HepG2 (cell line): ENCODE data around the gene MYO7B. TPM values are rescaled to one million over a fixed set of nuclear protein-coding genes. Genes with fewer than 3 reads are reported as not detected.

ENCODE experiments used
- ATAC-seq: fragments of 200-7000 bp; cut with Tn5 transposase; 3 replicates; pipeline ENCODE4 v1.9.1; 2020; ENCODE audit warnings: mild to moderate bottlenecking, moderate library complexity
- BruUV-seq: library from RNA; stranded (reverse); fragments of 400-500 nt; replicated peaks from 2 replicates; lab custom pipeline; 2021; lab: Mats Ljungman, UMichigan
- CTCF ChIA-PET: fragments of 300-600 bp; formaldehyde crosslinking; extraction: SDS; loops from one replicate; lab custom pipeline; 2021; ENCODE audit warnings: low total read pairs, inconsistent platforms, low intra/inter-chr PET ratio; lab: Yijun Ruan, JAX
- POLR2A ChIA-PET: fragments of 350-600 bp; sonication (Branson Sonifier 250); formaldehyde crosslinking; loops from one replicate; lab custom pipeline; 2020; ENCODE audit warnings: antibody characterized with exemption, inconsistent platforms; lab: Yijun Ruan, JAX
- DNase-seq: peaks from one replicate; pipeline ENCODE4 v3.0.0-alpha.2; 2015; ENCODE audit warnings: low spot score
- FAIRE-seq: peaks from 3 replicates; lab custom pipeline; 2011; peaks lifted over from hg19 to GRCh38; lab: Jason Lieb, UNC
- H2AFZ ChIP-seq: one replicate; pipeline ENCODE4 v1.6.1; 2011; ENCODE audit warnings: low read length, inconsistent platforms
- H3K27ac ChIP-seq: fragments of 300-600 bp; 3 replicates; pipeline ENCODE4 v1.8.0; 2011; ENCODE audit warnings: mixed run types, mild to moderate bottlenecking, mixed read lengths, low read length, inconsistent platforms; ENCODE audit not compliant: insufficient read depth; ENCODE audit errors: extremely low read length
- H3K27me3 ChIP-seq, 2 experiments: fragments of 200-600 bp in 1 of 2; 2 replicates in 1 of 2; 3 replicates in 1 of 2; pipeline versions ENCODE4 v1.6.0 to v1.8.0; 2011; ENCODE audit warnings: low read length in 2 of 2, mild to moderate bottlenecking in 2 of 2, moderate library complexity in 2 of 2, inconsistent platforms in 1 of 2; ENCODE audit not compliant: insufficient read depth in 2 of 2, control insufficient read depth in 1 of 2
- H3K36me3 ChIP-seq, 2 experiments: fragments of 200-600 bp in 1 of 2; replicated peaks in 1 of 2; 2 replicates in 1 of 2; 3 replicates in 1 of 2; pipeline versions ENCODE4 v1.5.1 to v1.8.0; 2011; ENCODE audit warnings: low read length in 2 of 2, inconsistent platforms in 1 of 2; ENCODE audit not compliant: insufficient read depth in 2 of 2, control insufficient read depth in 1 of 2
- H3K4me1 ChIP-seq: 2 replicates; pipeline ENCODE4 v1.5.1; 2012; ENCODE audit warnings: low read length, inconsistent platforms; ENCODE audit not compliant: insufficient read depth
- H3K4me2 ChIP-seq: 2 replicates; pipeline ENCODE4 v1.6.0; 2011; ENCODE audit warnings: low read depth, low read length, inconsistent platforms
- H3K4me3 ChIP-seq, 3 experiments: fragments of 200-600 bp in 1 of 3; sonication (generic), shearing (Covaris generic) in 1 of 3; replicated peaks in 1 of 3; 2 replicates each; pipeline ENCODE4 v1.5.1; 2011 to 2016; ENCODE audit warnings: low read length in 3 of 3, inconsistent platforms in 2 of 3, low read depth in 2 of 3, mild to moderate bottlenecking in 2 of 3, control low read depth in 1 of 3, mixed read lengths in 1 of 3; ENCODE audit not compliant: insufficient read depth in 1 of 3
- H3K79me2 ChIP-seq: one replicate; pipeline ENCODE4 v1.6.1; 2011; ENCODE audit warnings: low read length, inconsistent platforms; ENCODE audit not compliant: insufficient read depth
- H3K9ac ChIP-seq: 2 replicates; pipeline ENCODE4 v1.6.0; 2011; ENCODE audit warnings: mild to moderate bottlenecking, low read depth, low read length, inconsistent platforms; ENCODE audit not compliant: insufficient read depth
- H3K9me3 ChIP-seq: 2 replicates; pipeline ENCODE4 v1.5.1; 2012; ENCODE audit warnings: mild to moderate bottlenecking, low read length
- H4K20me1 ChIP-seq: 2 replicates; pipeline ENCODE4 v1.6.0; 2011; ENCODE audit warnings: inconsistent platforms, mild to moderate bottlenecking, low read length, moderate library complexity; ENCODE audit not compliant: insufficient read depth
- AHR ChIP-seq: IDR thresholded peaks from 2 replicates; pipeline ENCODE4 v1.6.1; 2018; ENCODE audit warnings: missing genetic modification reagents, missing compliant biosample characterization
- PAX8 ChIP-seq: sonication (generic); formaldehyde crosslinking; IDR thresholded peaks from 2 replicates; pipeline ENCODE4 v1.8.0; 2022; ENCODE audit warnings: mild to moderate bottlenecking, missing genetic modification reagents, borderline replicate concordance
- SNRNP70 ChIP-seq: fragments of 200-400 bp; formaldehyde crosslinking; IDR thresholded peaks from 2 replicates; pipeline ENCODE4 v1.6.1; 2017; ENCODE audit warnings: mild to moderate bottlenecking, low read depth, low read length, moderate library complexity
- TMF1 ChIP-seq: sonication (generic); formaldehyde crosslinking; IDR thresholded peaks from 2 replicates; pipeline ENCODE4 v1.8.1; 2022; ENCODE audit warnings: low read depth, missing genetic modification reagents
- ZSCAN20 ChIP-seq: sonication (generic); formaldehyde crosslinking; IDR thresholded peaks from 2 replicates; pipeline ENCODE4 v1.4.0; 2020; ENCODE audit warnings: missing genetic modification reagents, mild to moderate bottlenecking, borderline replicate concordance
- WGBS: methylation state at CpG from one replicate; pipeline ENCODE4 v1.1.6; 2017; ENCODE audit warnings: low lambda C conversion rate; 5-methylcytosine and 5-hydroxymethylcytosine counted together
- in situ Hi-C: cut with HindIII; loops from 2 replicates; pipeline ENCODE4 v1.10.0; 2017; ENCODE audit warnings: low pct_unique_long_range_greater_than_20kb; ENCODE audit not compliant: extremely low pct_ligation_motif_present
- intact Hi-C: fragments of 100-400 bp; cut with micrococcal nuclease; formaldehyde crosslinking; loops from one replicate; pipeline ENCODE4 v1.10.0; 2022; ENCODE audit not compliant: unreplicated experiment
- polyA plus RNA-seq, 8 experiments: library from polyadenylated mRNA; depleted of rRNA in 3 of 8; stranded (reverse) in 7 of 8; unstranded in 1 of 8; fragments of >200 nt; fragmentation: Illumina TruSeq in 4 of 8; extraction: Trizol in 4 of 8; gene quantifications; 2 replicates each; pipeline versions ENCODE4 v1.2.1 to v1.2.3, GENCODE V29; 2011 to 2016; ENCODE audit warnings: low read depth in 4 of 8, missing spikeins in 1 of 8, mixed read lengths in 1 of 8; ENCODE audit not compliant: insufficient read depth in 1 of 8
- total RNA-seq, 5 experiments: library from RNA; depleted of rRNA; stranded (reverse); fragments of >200 nt; fragmentation: Illumina TruSeq; extraction: Trizol; gene quantifications; 2 replicates each; pipeline ENCODE4 v1.2.3, GENCODE V29; 2016; ENCODE audit warnings: low read depth in 1 of 5

MYO7B gene
- total and polyA plus RNA-seq, 2 of the 13 experiments (the other 11 are each of a cell fraction or from before 2014, with no cell fraction given): not detected

- Histone ChIP-seq H3K4me3 (no peak overlapping the region), H3K36me3 (no peaks in the 10 kb centered on the region), H4K20me1 (no peaks in the 10 kb centered on the region), H3K27me3 (peaks cover 7 to 78% of the 10 kb centered on the region in 2 experiments), H3K9me3 (no peaks in the 10 kb centered on the region), H3K79me2 (no peaks in the 10 kb centered on the region), H3K4me2 (no peak overlapping the region), H3K27ac (no peak overlapping the region), H2AFZ (no peak overlapping the region), H3K9ac (no peak overlapping the region), H3K4me1 (0 out of 2 replicates have a peak, but pooled peaks cover 5% of the 10 kb centered on the region)
- TF ChIP-seq TMF1 (CRISPR knock-in tag): no peak
- FAIRE-seq (no peak), ATAC-seq (no peak), DNase-seq (no peak)
- intact Hi-C loops: no loop called here
- 35% methylated on average over 6 of the region's 6 CpGs for WGBS
- POLR2A ChIA-PET: no interaction called here
- in situ Hi-C loops: no loop called here
- no TSS peak for BruUV-seq
- CTCF ChIA-PET: no interaction called here
Observed at GRCh38 chr2:127568128-127568527, 32.6 kb downstream of the MYO7B start.

- ChIA-PET POLR2A (no interaction called here), CTCF (no interaction called here)
- 27% methylated on average over 6 of the region's 6 CpGs for WGBS
- DNase-seq (no peak), FAIRE-seq (no peak), ATAC-seq (no peak)
- H3K27ac ChIP-seq: no peak overlapping the region
- intact Hi-C loops (no loop called here), in situ Hi-C loops (no loop called here)
- H3K9me3 ChIP-seq: no peaks in the 10 kb centered on the region
- H3K79me2 ChIP-seq: no peaks in the 10 kb centered on the region
- peaks cover 3 to 79% of the 10 kb centered on the region in 2 experiments for H3K27me3 ChIP-seq
- H4K20me1 ChIP-seq: no peaks in the 10 kb centered on the region
- no peaks in the 10 kb centered on the region for H3K36me3 ChIP-seq
- no peak overlapping the region for H3K4me3 ChIP-seq
- H3K9ac ChIP-seq: no peak overlapping the region
- no peak overlapping the region for H2AFZ ChIP-seq
- H3K4me1 ChIP-seq: no peaks in the 10 kb centered on the region
- no peak overlapping the region for H3K4me2 ChIP-seq
- no TSS peak for BruUV-seq
- TF ChIP-seq PAX8 (CRISPR knock-in tag) (no peak), AHR (no peak), ZSCAN20 (CRISPR knock-in tag) (no peak), SNRNP70 (no peak)
Observed at GRCh38 chr2:127569666-127570065, 34.2 kb downstream of the MYO7B start.
